Activated CD4-positive, alpha-beta T cell treated with anti-CD3 and anti-CD28 coated beads, Interleukin-2, amount 10 ng/mL, durations not matched to agents 24 days and 14 days (primary cell): ENCODE measurements around the gene PPP3CB. TPM values are rescaled to one million over a fixed set of nuclear protein-coding genes. Genes with fewer than 3 reads are reported as not detected.

Experiments
- DNase-seq: peaks from one replicate; pipeline ENCODE4 v3.0.0; 2022
- H3K27ac Mint-ChIP-seq: one replicate; pipeline ENCODE4 v1.8.0; 2022; ENCODE audit warnings: mild to moderate bottlenecking, mixed read lengths
- H3K27me3 Mint-ChIP-seq: one replicate; pipeline ENCODE4 v1.8.0; 2022; ENCODE audit warnings: mixed read lengths
- H3K36me3 Mint-ChIP-seq: one replicate; pipeline ENCODE4 v1.8.0; 2022; ENCODE audit warnings: low read depth, mild to moderate bottlenecking, mixed read lengths
- H3K4me1 Mint-ChIP-seq: one replicate; pipeline ENCODE4 v1.8.0; 2021; ENCODE audit warnings: mixed read lengths
- H3K4me3 Mint-ChIP-seq: one replicate; pipeline ENCODE4 v1.8.0; 2022; ENCODE audit warnings: mild to moderate bottlenecking, moderate library complexity, mixed read lengths
- H3K9me3 Mint-ChIP-seq: one replicate; pipeline ENCODE4 v1.8.0; 2021; ENCODE audit warnings: mixed read lengths
- intact Hi-C: fragments of 100-400 bp; cut with micrococcal nuclease; formaldehyde crosslinking; loops from one replicate; pipeline ENCODE4 v1.15.1; 2023
- total RNA-seq: library from RNA; stranded (reverse); gene quantifications from 2 replicates; pipeline ENCODE4 v1.2.3, GENCODE V29; 2022

PPP3CB gene
- total RNA-seq, 1 donor from 2014 or later: 43.6 TPM

DNA sequence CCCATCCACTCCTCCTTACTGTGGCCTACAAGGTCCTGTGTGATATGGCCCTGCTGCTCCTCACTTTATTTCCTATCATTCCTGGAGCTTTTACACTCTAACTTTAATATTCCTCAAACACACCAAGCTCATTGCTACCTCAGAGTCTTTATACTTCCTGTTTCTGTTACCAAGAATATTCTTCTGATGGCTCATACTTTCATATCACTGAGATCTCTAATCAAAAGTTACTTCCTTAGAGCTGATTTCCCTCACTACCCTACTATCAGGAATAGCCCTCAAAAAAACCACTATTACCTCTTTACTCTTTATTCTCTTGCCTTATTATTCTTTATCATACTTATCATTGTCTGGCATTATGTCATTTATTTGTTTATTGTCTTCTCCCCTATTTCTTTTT lies 5.8 kb upstream of the PPP3CB start:
- Mint-ChIP-seq H3K27ac (peak overlapping the region; percentile 42), H3K27me3 (no peaks in the 10 kb centered on the region), H3K36me3 (peaks cover 26% of the 10 kb centered on the region), H3K4me3 (no peak overlapping the region), H3K4me1 (peaks cover 19% of the 10 kb centered on the region), H3K9me3 (no peaks in the 10 kb centered on the region)
- intact Hi-C loops: no loop called here
- DNase-seq: no peak

DNA sequence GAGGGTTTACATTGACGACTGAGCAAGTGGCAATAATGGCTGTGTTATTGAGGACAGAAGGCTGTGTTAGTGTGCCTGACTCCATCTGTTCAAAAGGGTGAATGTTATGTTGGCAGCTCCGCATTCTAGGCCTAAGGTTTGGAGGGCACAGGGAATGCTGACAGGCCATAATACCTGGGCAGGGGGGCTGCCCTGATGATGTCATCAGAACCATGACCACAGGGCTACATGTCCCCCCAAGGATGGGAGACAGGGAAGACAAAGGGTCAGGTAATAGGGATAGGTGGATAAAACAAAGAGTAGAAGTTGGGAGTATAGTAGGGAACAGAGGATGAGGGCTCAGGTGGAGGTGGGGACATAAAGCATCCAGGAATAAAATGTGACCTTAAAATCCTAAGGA lies 1.8 kb upstream of the PPP3CB start:
- Mint-ChIP-seq H3K36me3 (peaks cover 24% of the 10 kb centered on the region), H3K4me3 (no peak overlapping the region), H3K4me1 (peaks cover 43% of the 10 kb centered on the region)

DNA sequence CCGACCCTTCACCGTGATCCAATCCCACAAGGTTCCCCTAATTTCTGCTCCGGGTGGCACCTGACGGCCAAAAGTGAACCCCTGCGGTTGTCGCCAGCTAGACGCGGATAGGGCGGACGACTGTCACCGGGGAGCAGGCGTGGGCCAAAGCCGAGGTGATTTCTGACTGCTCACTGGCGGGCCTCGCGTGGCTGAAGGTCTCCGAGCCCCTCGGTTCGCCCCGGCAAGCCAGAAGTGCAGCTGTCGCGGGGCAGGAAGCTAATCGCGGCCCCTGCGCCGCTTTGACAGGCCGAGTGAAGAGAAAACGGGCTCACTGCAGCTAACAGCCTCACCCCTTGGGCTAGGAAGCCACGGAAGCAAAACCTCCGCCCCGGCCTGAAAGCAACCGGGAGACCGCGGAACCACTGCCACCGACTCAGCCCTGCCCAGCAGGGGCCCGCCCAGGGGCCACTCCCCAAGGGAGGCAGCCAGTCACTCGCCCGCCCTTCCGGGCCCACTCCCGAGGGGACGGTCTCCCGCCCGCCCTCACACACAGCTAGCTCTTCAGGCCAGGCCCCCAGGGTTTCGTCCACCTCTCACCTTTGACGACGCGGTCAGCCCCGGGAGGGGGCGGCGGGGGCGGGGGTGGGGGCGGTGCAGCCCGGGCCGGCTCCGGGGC lies 469 bp downstream of the PPP3CB start:
- H3K4me1 Mint-ChIP-seq: peaks cover 36% of the 10 kb centered on the region
- peak overlapping the region; percentile 99 for H3K27ac Mint-ChIP-seq
- DNase-seq: peak; percentile 97
- intact Hi-C loops: loop anchor here (1.0 kb wide), 6 partner anchors 15 to 287 kb away; partner anchors contain the start of genes ANXA7, CFAP70, CHCHD1 and DNAJC9
- peak overlapping the region; percentile 99 for H3K4me3 Mint-ChIP-seq
- no peaks in the 10 kb centered on the region for H3K9me3 Mint-ChIP-seq
- H3K36me3 Mint-ChIP-seq: peaks cover 20% of the 10 kb centered on the region
- H3K27me3 Mint-ChIP-seq: no peaks in the 10 kb centered on the region

More for the DNA sequence above, 1.8 kb upstream of the PPP3CB start:
- no peak overlapping the region for H3K27ac Mint-ChIP-seq
- intact Hi-C loops: no loop called here
- H3K27me3 Mint-ChIP-seq: no peaks in the 10 kb centered on the region
- DNase-seq: no peak
- H3K9me3 Mint-ChIP-seq: no peaks in the 10 kb centered on the region

DNA sequence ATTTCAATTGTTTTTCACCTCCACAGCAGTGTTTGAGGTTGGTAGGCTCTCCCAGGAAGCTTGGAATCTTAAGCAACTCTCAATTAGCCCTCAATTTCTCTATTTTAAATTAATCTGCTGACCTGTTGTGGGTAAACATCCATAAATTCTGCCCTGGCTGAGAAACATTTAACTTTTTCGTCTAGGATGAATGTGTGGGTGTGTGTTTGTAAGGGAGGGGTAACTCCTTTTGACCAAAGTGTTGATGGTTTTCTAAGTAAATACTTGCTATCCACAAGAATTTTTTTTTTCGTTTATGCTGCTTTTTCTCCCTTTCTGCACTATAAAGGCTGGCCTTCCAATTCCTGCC lies 973 bp downstream of the PPP3CB start:
- peak overlapping the region; percentile 99 for H3K4me3 Mint-ChIP-seq
- H3K4me1 Mint-ChIP-seq: peaks cover 36% of the 10 kb centered on the region
- DNase-seq: no peak
- no peaks in the 10 kb centered on the region for H3K9me3 Mint-ChIP-seq
- peak overlapping the region; percentile 99 for H3K27ac Mint-ChIP-seq
- intact Hi-C loops: loop anchor here (1.0 kb wide), 6 partner anchors 15 to 287 kb away; partner anchors contain the start of genes ANXA7, CFAP70, CHCHD1 and DNAJC9
- no peaks in the 10 kb centered on the region for H3K27me3 Mint-ChIP-seq
- peaks cover 21% of the 10 kb centered on the region for H3K36me3 Mint-ChIP-seq

DNA sequence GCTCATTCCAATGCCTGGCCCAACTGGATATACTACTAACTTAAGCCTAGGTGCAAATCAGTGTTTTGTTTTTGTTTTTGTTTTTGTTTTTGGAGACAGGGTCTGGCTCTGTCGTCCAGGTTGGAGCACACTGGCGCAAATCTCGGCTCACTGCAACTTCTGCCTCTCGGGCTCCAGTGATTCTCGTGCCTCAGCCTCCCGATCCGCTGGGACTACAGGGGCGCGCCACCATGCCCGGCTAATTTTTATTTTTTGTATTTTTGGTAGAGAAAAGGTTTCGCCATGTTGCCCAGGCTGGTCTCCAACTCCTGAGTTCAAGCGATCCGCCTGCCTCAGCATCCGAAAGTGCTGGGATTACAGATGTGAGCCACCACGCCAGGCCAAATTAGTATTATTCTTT lies 1.6 kb downstream of the PPP3CB start:
- H3K27me3 Mint-ChIP-seq: no peaks in the 10 kb centered on the region
- no peaks in the 10 kb centered on the region for H3K9me3 Mint-ChIP-seq
- intact Hi-C loops: no loop called here
- H3K27ac Mint-ChIP-seq: no peak overlapping the region
- DNase-seq: no peak
- H3K4me1 Mint-ChIP-seq: peaks cover 38% of the 10 kb centered on the region
- H3K36me3 Mint-ChIP-seq: peaks cover 21% of the 10 kb centered on the region
- H3K4me3 Mint-ChIP-seq: peak overlapping the region; percentile 70

DNA sequence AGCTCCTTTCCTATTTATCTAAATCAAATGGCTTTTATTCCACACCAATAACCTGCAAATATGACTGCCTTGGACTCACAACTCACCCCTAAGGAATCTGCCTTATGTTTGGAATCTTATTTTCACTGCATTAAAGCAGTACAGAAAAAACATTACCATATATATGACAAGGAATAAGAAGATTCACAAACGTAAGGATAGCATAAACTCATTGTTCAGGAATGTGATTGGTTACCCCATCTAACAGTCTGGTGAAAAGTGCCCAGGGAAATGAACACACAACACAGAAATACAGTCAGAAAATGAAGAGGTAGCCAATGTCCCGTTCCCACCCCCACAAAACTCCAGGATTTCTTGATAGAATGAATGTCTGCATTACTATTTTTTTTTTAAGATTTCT lies 2.0 kb downstream of the PPP3CB start:
- peak overlapping the region; percentile 70 for H3K4me3 Mint-ChIP-seq
- H3K4me1 Mint-ChIP-seq: peaks cover 41% of the 10 kb centered on the region
- peak overlapping the region; percentile 32 for H3K27ac Mint-ChIP-seq
- no peaks in the 10 kb centered on the region for H3K9me3 Mint-ChIP-seq
- intact Hi-C loops: no loop called here
- no peaks in the 10 kb centered on the region for H3K27me3 Mint-ChIP-seq
- DNase-seq: no peak
- peaks cover 25% of the 10 kb centered on the region for H3K36me3 Mint-ChIP-seq

DNA sequence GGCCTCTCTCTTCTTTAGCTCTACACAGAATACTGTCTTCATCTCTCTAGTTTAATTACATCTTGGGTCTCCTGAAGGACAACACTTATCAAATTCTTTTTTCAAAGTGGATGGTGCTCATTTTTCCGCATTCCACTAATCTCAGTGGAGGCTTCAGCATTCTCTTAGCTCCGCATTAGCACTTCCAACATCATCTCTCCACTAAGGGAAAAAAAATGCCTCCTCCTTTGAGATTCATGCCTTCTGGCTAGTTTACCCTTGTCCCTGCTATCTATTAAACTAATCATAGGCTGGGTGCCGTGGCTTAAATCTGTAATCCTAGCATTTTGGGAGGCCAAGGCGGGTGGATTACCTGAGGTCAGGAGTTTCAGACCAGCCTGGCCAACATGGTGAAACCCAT lies 9.2 kb downstream of the PPP3CB start:
- H3K27me3 Mint-ChIP-seq: no peaks in the 10 kb centered on the region
- H3K27ac Mint-ChIP-seq: no peak overlapping the region
- H3K9me3 Mint-ChIP-seq: peaks cover 3% of the 10 kb centered on the region
- intact Hi-C loops: no loop called here
- no peak for DNase-seq
- H3K36me3 Mint-ChIP-seq: peaks cover 28% of the 10 kb centered on the region
- peaks cover 10% of the 10 kb centered on the region for H3K4me1 Mint-ChIP-seq
- no peak overlapping the region for H3K4me3 Mint-ChIP-seq

DNA sequence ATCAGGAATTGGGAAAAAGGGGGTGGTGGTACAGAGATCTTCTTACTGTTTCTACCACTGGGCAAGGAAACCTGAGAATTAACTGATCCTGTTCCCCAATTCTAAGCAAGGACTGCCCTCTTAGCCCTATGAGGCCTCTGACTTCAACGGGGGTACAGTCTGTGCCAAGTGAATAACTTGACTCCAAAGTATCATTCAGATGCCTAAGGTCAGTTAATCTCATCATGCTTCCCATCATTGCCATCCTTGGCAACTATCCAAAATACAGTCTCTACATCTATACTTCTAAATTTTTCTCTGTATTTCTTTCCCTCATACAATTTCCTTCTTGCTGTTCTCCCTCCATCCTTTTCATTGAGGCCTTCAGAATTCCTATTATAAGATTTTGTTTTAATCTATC lies 10.5 kb downstream of the PPP3CB start:
- intact Hi-C loops: no loop called here
- peaks cover 12% of the 10 kb centered on the region for H3K4me1 Mint-ChIP-seq
- peaks cover 28% of the 10 kb centered on the region for H3K36me3 Mint-ChIP-seq
- H3K27ac Mint-ChIP-seq: no peak overlapping the region
- no peak overlapping the region for H3K4me3 Mint-ChIP-seq
- H3K9me3 Mint-ChIP-seq: peaks cover 3% of the 10 kb centered on the region
- no peak for DNase-seq
- H3K27me3 Mint-ChIP-seq: no peaks in the 10 kb centered on the region

DNA sequence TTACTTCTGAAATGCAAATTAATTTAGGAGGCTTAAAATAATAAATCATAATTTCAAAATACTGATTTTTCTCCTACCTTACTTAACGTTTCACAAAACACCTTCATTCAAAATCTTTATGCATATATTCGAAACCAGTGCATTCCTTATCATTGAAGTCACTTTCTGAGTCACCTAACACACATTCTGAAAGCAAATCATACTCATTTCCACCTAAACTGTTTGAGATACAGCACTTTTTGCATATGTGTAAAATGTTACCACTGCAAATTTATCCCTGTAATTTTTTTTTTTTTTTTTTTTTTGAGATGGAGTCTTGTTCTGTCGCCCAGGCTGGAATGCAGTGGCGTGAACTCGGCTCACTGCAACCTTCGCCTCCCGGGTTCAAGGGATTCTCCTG lies 15.7 kb downstream of the PPP3CB start:
- H3K9me3 Mint-ChIP-seq: peaks cover 3% of the 10 kb centered on the region
- no peak overlapping the region for H3K4me3 Mint-ChIP-seq
- no peak overlapping the region for H3K27ac Mint-ChIP-seq
- peaks cover 30% of the 10 kb centered on the region for H3K36me3 Mint-ChIP-seq
- peaks cover 14% of the 10 kb centered on the region for H3K4me1 Mint-ChIP-seq
- intact Hi-C loops: loop anchor here (1.0 kb wide), 1 partner anchor 15 kb away; no protein-coding TSS in a partner anchor
- no peaks in the 10 kb centered on the region for H3K27me3 Mint-ChIP-seq
- DNase-seq: no peak

DNA sequence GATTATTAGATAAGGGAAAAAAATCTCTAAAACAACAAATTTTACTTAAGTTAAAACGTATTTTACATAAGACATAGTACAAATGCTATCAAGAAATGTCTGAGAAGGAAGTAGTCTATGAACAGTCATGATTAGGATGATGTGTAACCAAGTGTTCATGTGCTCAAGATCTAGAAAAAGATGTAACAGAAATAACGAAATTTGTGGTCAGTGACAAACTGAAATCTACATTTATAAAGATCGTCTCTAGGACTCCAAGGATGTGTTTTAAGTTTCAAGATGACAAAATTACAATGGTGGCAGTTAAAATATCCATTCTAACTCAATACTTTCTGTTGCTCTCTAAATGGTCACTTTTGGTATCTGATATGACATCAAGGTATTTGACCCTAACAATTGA lies 17.2 kb downstream of the PPP3CB start:
- Mint-ChIP-seq H3K4me3 (no peak overlapping the region), H3K27ac (peak overlapping the region; percentile 0)
- intact Hi-C loops: no loop called here

DNA sequence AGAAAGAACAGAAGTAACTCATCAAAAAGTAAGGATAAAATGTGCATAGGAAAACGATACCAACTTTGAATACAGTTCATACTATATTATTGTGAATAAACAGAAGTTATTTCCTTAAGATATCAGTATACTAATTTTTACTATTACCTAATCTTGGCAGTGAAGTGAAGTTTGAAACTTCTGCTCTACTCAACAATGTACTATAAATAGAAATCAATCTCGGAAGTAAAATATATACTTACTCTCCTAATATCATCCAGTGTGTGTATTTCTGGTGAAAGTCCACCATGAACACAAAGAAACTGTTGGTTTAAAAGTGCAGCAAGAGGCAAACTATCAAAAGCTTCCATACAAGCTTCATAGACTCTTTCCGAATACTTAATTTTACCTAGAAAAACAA lies 24.6 kb downstream of the PPP3CB start:
- H3K36me3 Mint-ChIP-seq: peaks cover 41% of the 10 kb centered on the region
- H3K27ac Mint-ChIP-seq: no peak overlapping the region

More for the DNA sequence above, 17.2 kb downstream of the PPP3CB start:
- peaks cover 35% of the 10 kb centered on the region for H3K36me3 Mint-ChIP-seq
- H3K27me3 Mint-ChIP-seq: no peaks in the 10 kb centered on the region
- DNase-seq: no peak
- H3K9me3 Mint-ChIP-seq: peaks cover 3% of the 10 kb centered on the region
- peaks cover 16% of the 10 kb centered on the region for H3K4me1 Mint-ChIP-seq

DNA sequence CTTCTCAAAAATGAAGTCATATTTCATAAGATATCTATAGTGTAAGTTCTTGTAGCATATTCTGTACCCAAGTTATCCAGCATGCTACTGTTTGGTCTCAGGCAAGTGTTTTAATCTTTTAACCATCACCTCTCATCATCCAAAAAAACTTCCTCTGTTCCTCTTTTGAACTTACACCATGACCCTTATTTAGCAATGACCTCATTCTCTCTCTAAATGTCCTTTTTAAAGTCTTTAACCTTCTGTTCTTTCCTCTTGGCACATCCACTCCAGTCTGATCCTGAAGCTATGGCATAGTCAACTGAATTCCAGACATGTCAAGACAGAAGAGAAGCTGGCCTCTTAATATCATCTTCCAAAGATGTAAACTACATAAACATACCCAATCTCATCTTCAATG lies 26.2 kb downstream of the PPP3CB start:
- Mint-ChIP-seq H3K9me3 (no peaks in the 10 kb centered on the region), H3K36me3 (peaks cover 42% of the 10 kb centered on the region), H3K27me3 (no peaks in the 10 kb centered on the region), H3K27ac (no peak overlapping the region), H3K4me1 (peaks cover 3% of the 10 kb centered on the region), H3K4me3 (no peak overlapping the region)
- DNase-seq: no peak
- intact Hi-C loops: no loop called here

More for the DNA sequence above, 24.6 kb downstream of the PPP3CB start:
- no peaks in the 10 kb centered on the region for H3K27me3 Mint-ChIP-seq
- intact Hi-C loops: no loop called here
- H3K4me1 Mint-ChIP-seq: peaks cover 5% of the 10 kb centered on the region
- H3K9me3 Mint-ChIP-seq: no peaks in the 10 kb centered on the region
- no peak for DNase-seq
- no peak overlapping the region for H3K4me3 Mint-ChIP-seq

DNA sequence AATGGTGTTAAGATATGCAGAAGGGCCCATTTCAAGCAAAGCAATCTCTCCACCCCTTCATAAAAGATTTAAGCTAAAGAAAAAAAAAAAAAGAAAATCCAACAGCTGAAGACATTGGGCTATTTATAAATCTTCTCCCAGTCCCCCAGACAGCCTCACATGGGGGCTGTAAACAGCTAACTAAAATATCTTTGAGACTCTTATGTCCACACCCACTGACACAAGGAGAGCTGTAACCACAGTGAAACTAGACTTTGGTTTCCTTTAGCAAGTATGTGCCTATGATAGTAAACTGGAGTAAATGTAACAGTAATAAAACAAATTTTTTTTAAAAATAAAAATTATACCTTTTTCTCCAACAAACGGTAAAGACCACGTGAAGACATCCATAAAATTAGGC lies 28.6 kb downstream of the PPP3CB start:
- Mint-ChIP-seq H3K4me1 (peaks cover 3% of the 10 kb centered on the region), H3K9me3 (no peaks in the 10 kb centered on the region), H3K27ac (no peak overlapping the region), H3K27me3 (no peaks in the 10 kb centered on the region), H3K4me3 (no peak overlapping the region), H3K36me3 (peaks cover 44% of the 10 kb centered on the region)
- no peak for DNase-seq
- intact Hi-C loops: no loop called here

DNA sequence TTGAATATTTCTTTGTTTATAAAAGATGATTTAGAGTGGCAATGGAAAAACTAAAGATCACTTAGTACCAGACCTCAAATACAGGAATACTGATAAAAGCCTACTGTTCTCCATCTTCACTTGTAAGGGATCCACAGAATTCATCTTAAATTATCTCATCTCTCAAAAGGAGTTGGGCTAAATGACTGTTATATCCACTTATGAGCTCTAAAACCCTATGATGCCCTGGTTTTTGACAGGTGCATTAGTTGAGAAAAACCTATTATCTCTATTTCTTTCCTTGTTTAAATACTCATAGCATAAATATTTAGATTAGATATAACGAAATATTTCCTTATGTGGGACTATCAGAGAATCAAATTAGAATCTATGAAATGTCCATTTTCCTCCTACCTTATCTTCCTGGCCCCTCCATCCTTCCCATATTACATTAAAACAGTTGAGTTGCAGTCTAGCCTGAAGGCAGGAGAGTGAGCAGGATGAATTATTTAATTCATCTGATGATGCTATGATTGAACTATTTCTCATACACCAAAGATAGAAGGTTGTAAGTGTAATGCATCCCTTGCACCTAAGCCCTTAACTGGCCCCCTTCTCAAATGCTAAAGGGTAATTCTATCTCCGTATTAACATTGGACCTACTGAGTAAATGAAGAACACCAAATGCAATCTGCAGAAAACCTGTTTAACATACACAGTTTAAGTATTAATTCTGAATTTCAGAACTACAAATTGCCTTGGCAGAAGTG lies 29.7 kb downstream of the PPP3CB start:
- Mint-ChIP-seq H3K4me1 (peaks cover 3% of the 10 kb centered on the region), H3K4me3 (no peak overlapping the region), H3K27ac (no peak overlapping the region), H3K9me3 (no peaks in the 10 kb centered on the region), H3K27me3 (no peaks in the 10 kb centered on the region), H3K36me3 (peaks cover 41% of the 10 kb centered on the region)
- intact Hi-C loops: no loop called here
- no peak for DNase-seq
